ENCODE data around the gene MYADM.
"Not testable (repeated sequence)": the region's sequence is repeated elsewhere in the genome, so short reads cannot be mapped to it uniquely, and the experiment has no call there.

The MYADM gene, protein sequence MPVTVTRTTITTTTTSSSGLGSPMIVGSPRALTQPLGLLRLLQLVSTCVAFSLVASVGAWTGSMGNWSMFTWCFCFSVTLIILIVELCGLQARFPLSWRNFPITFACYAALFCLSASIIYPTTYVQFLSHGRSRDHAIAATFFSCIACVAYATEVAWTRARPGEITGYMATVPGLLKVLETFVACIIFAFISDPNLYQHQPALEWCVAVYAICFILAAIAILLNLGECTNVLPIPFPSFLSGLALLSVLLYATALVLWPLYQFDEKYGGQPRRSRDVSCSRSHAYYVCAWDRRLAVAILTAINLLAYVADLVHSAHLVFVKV

GRCh38 chr19:53867225-53868090, at the start of gene MYADM:
TSS of gene MYADM (plus strand) at chr19:53867883. CDS start at chr19:53873530, 5,647 bp downstream.
- Histone ChIP-seq H3K27ac (peak within 1 kb of the TSS; percentile 57; the same call in 1 of the 2 replicates), H3K9ac (ENCODE audit: insufficient read length) (peak within 1 kb of the TSS; percentile 77), H3K4me3 (peak within 1 kb of the TSS; percentile 80), H3K36me3 (ENCODE audit: insufficient read depth, low read length) (no peaks in the 10 kb centered on the region), H3K9me3 (ENCODE audit: low read depth, low read length) (no peaks in the 10 kb centered on the region)
- TF ChIP-seq EZH2 (IDR thresholded peaks at IDR 0.05) = no peak
- TF ChIP-seq FOXP2 (optimal IDR thresholded peaks at IDR 0.05; ENCODE audit: control extremely low read depth, extremely low read length, insufficient read depth) = peak; percentile 16
- peak; percentile 65 for DNase-seq (ENCODE audit: low read depth, low spot score)

DNA sequence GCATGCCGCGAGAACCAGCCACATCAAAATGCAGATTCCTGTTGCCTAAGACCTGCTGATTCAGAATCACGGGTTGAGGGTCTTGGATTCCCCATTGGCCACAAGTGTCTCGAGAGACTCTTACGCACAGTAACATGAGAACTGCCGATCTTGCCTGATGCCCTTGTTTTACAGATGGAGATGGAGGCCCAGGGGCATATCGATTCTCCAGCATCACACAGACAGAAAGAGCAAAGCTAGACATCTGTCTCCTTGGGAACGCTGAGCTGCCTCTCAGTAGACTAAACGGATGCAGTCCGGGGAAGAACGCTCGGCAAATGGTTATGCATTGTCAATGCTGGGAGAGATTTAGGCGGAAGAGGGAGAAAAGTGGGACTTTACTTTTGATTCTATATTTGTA, 48.9 kb upstream of the MYADM start:
- no peak for TF ChIP-seq EZH2 (IDR thresholded peaks at IDR 0.05)
- no peak for TF ChIP-seq FOXP2 (optimal IDR thresholded peaks at IDR 0.05; ENCODE audit: control extremely low read depth, extremely low read length, insufficient read depth)
- no peak for TF ChIP-seq POLR2AphosphoS5 (IDR thresholded peaks at IDR 0.05; ENCODE audit: borderline replicate concordance, low read depth, low read length)
- no peaks in the 10 kb centered on the region for H3K9me3 ChIP-seq (ENCODE audit: low read depth, low read length)
- no peak overlapping the region for H3K4me3 ChIP-seq
- no peaks in the 10 kb centered on the region for H3K36me3 ChIP-seq (ENCODE audit: insufficient read depth, low read length)
- H3K27ac ChIP-seq = no peak overlapping the region
- DNase-seq (ENCODE audit: low read depth, low spot score) = no peak
- H3K9ac ChIP-seq (ENCODE audit: insufficient read length) = no peak overlapping the region

- H3K36me3 ChIP-seq (ENCODE audit: insufficient read depth, low read length) = no peaks in the 10 kb centered on the region
- H3K9ac ChIP-seq (ENCODE audit: insufficient read length) = no peak overlapping the region
- no peak for TF ChIP-seq POLR2AphosphoS5 (IDR thresholded peaks at IDR 0.05; ENCODE audit: borderline replicate concordance, low read depth, low read length)
- no peaks in the 10 kb centered on the region for H3K9me3 ChIP-seq (ENCODE audit: low read depth, low read length)
- DNase-seq (ENCODE audit: low read depth, low spot score) = no peak
- H3K4me3 ChIP-seq = no peak overlapping the region
- no peak overlapping the region for H3K27ac ChIP-seq
Observed at GRCh38 chr19:53819861-53820260, 47.8 kb upstream of the MYADM start.

- TF ChIP-seq FOXP2 (optimal IDR thresholded peaks at IDR 0.05; ENCODE audit: control extremely low read depth, extremely low read length, insufficient read depth) = no peak
- no peak for TF ChIP-seq POLR2AphosphoS5 (IDR thresholded peaks at IDR 0.05; ENCODE audit: borderline replicate concordance, low read depth, low read length)
- no peak for TF ChIP-seq EZH2 (IDR thresholded peaks at IDR 0.05)
- no peak for DNase-seq (ENCODE audit: low read depth, low spot score)
- Histone ChIP-seq H3K27ac (no peak overlapping the region), H3K9me3 (ENCODE audit: low read depth, low read length) (no peaks in the 10 kb centered on the region), H3K4me3 (no peak overlapping the region), H3K36me3 (ENCODE audit: insufficient read depth, low read length) (no peaks in the 10 kb centered on the region), H3K9ac (ENCODE audit: insufficient read length) (no peak overlapping the region)
Observed at GRCh38 chr19:53823380-53824120, 44.1 kb upstream of the MYADM start.

DNA sequence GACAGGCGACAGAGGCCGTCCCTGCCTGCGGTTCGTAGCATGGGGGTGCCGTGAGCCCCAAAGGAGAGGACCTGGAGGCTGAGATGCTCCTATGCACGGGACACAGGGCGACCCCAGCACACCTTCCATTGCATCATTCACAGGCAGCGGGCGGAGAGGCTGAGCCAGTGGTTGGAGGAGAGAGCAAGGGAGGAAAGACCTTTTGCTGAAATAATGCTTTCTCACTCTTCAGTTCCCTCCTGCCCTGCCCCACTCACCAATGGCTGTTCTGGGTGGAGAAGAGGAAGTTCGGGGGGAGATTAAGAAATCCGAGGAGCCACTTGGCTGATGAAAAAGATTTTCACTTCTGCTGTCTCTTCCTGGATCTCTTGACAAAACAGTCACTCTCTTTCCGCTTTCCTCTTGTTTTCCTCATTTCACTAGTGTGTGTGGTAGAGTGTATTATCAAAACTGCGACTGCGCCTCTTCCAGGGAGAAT, 43.5 kb upstream of the MYADM start, which contains the start of gene NLRP12:
NLRP12 (minus strand) TSS at position 181 of the 478 bp plus-strand sequence; CDS start at position 41, 140 bp downstream.
- no peak within 1 kb of the TSS for H3K4me3 ChIP-seq
- no peaks in the 10 kb centered on the region for H3K9me3 ChIP-seq (ENCODE audit: low read depth, low read length)
- no peaks in the 10 kb centered on the region for H3K36me3 ChIP-seq (ENCODE audit: insufficient read depth, low read length)
- no peak for TF ChIP-seq EZH2 (IDR thresholded peaks at IDR 0.05)
- H3K27ac ChIP-seq = no peak within 1 kb of the TSS
- no peak within 1 kb of the TSS for H3K9ac ChIP-seq (ENCODE audit: insufficient read length)
- DNase-seq (ENCODE audit: low read depth, low spot score) = no peak

DNA sequence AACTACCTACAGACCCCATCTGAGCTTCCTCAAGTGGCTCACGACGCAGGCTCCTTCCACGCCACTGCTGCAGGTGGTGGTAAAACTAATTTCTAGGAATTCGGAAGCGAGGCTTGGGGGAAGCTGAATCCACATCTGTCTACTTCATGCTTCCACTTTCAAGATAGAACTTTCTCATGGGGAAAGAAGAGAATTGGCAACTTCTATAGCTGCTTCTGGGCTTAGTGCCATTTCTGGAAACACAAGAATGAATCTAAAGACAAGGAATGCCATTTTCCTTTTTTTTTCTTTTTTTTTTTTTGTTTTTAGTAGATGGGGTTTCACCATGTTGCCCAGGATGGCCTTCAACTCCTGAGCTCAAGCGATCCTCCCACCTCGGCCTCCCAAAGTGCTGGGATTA, 40.8 kb upstream of the MYADM start:
- H3K9me3 ChIP-seq (ENCODE audit: low read depth, low read length) = no peaks in the 10 kb centered on the region
- no peak for DNase-seq (ENCODE audit: low read depth, low spot score)
- H3K36me3 ChIP-seq (ENCODE audit: insufficient read depth, low read length) = no peaks in the 10 kb centered on the region
- no peak overlapping the region for H3K9ac ChIP-seq (ENCODE audit: insufficient read length)
- TF ChIP-seq EZH2 (IDR thresholded peaks at IDR 0.05) = no peak
- no peak for TF ChIP-seq POLR2AphosphoS5 (IDR thresholded peaks at IDR 0.05; ENCODE audit: borderline replicate concordance, low read depth, low read length)
- TF ChIP-seq FOXP2 (optimal IDR thresholded peaks at IDR 0.05; ENCODE audit: control extremely low read depth, extremely low read length, insufficient read depth) = no peak
- H3K4me3 ChIP-seq = no peak overlapping the region
- no peak overlapping the region for H3K27ac ChIP-seq

DNA sequence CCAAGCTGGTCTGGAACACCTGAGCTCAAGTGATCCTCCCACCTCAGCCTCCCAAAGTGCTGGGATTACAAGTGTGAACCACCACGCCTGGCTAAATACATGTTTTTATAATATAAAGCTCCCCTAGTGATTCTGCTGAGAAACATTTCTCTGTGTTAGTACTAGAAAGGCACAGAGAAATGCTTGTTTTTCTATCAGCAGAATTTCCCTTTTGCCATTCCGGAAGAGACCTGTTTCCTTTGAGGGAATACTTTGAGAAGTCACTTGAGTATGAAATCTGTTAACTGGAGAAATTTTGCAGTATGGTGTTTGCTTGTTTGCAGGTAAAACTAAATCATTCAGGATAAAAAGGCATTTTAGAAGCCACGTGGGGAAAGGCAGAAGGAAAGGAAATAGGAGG, 39.2 kb upstream of the MYADM start:
- Histone ChIP-seq H3K4me3 (no peak overlapping the region), H3K9ac (ENCODE audit: insufficient read length) (no peak overlapping the region), H3K36me3 (ENCODE audit: insufficient read depth, low read length) (no peaks in the 10 kb centered on the region), H3K9me3 (ENCODE audit: low read depth, low read length) (no peaks in the 10 kb centered on the region), H3K27ac (no peak overlapping the region)
- DNase-seq (ENCODE audit: low read depth, low spot score) = no peak
- TF ChIP-seq FOXP2 (optimal IDR thresholded peaks at IDR 0.05; ENCODE audit: control extremely low read depth, extremely low read length, insufficient read depth) = no peak

GRCh38 chr19:53832861-53833260, 34.8 kb upstream of the MYADM start:
- not testable (repeated sequence) for H3K36me3 ChIP-seq (ENCODE audit: insufficient read depth, low read length); DNase-seq (ENCODE audit: low read depth, low spot score); H3K9me3 ChIP-seq (ENCODE audit: low read depth, low read length); H3K27ac ChIP-seq; H3K9ac ChIP-seq (ENCODE audit: insufficient read length); H3K4me3 ChIP-seq

DNA sequence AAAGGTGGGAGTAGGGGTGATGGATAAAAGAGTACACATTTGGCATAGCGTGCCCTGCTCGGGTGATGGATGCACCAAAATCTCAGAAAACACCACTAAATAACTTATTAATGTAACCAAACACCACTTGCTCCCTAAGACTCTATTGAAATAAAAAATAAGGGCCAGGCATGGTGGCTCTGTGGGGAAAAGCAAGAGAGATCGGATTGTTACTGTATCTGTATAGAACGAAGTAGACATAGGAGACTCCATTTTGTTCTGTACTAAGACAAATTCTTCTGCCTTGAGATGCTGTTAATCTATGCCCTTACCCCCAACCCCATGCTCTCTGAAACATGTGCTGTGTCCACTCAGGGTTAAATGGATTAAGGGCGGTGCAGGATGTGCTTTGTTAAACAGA, 29.2 kb upstream of the MYADM start:
- not testable (repeated sequence) for H3K27ac ChIP-seq; H3K9ac ChIP-seq (ENCODE audit: insufficient read length); H3K9me3 ChIP-seq (ENCODE audit: low read depth, low read length); H3K4me3 ChIP-seq; H3K36me3 ChIP-seq (ENCODE audit: insufficient read depth, low read length); DNase-seq (ENCODE audit: low read depth, low spot score)

DNA sequence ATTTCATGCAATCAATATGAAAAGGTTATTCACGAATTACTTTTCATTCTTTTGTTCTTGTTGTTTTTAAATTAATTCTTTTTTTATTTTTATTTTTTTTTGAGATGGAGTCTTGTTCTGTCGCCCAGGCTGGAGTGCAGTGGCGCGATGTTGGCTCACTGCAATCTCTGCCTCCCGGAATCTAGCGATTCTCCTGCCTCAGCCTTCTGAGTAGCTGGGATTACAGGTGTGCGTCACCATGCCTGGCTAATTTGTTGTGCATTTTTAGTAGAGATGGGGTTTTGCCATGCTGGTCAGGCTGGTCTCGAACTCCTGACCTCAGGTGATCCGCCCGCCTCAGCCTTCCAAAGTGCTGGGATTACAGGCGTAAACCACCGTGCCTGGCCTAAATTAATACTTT, 27.4 kb upstream of the MYADM start:
- H3K9me3 ChIP-seq (ENCODE audit: low read depth, low read length); H3K27ac ChIP-seq; DNase-seq (ENCODE audit: low read depth, low spot score); H3K36me3 ChIP-seq (ENCODE audit: insufficient read depth, low read length); H3K4me3 ChIP-seq; H3K9ac ChIP-seq (ENCODE audit: insufficient read length): not testable (repeated sequence)

- H3K4me3 ChIP-seq; H3K9ac ChIP-seq (ENCODE audit: insufficient read length); H3K9me3 ChIP-seq (ENCODE audit: low read depth, low read length); DNase-seq (ENCODE audit: low read depth, low spot score); H3K36me3 ChIP-seq (ENCODE audit: insufficient read depth, low read length); H3K27ac ChIP-seq: not testable (repeated sequence)
Observed at GRCh38 chr19:53840914-53841313, 26.8 kb upstream of the MYADM start.

Data from SK-N-MC (cell line).